ENCODE measurements around the gene TTC28. TPM values are rescaled to one million over a fixed set of nuclear protein-coding genes. Genes with fewer than 3 reads are reported as not detected.

The TTC28 gene
- total RNA-seq, 1 donor from 2014 or later: 46.2 TPM

- Histone ChIP-seq H2AFZ (replicated peaks) (no peak overlapping the region), H3K27me3 (no peaks in the 10 kb centered on the region), H3K9ac (no peak overlapping the region), H3K9me3 (ENCODE audit: low read depth) (no peaks in the 10 kb centered on the region), H3K4me3 (no peak overlapping the region), H3K79me2 (ENCODE audit: low read depth) (no peaks in the 10 kb centered on the region), H3K4me1 (peaks cover 16% of the 10 kb centered on the region), H3K36me3 (no peaks in the 10 kb centered on the region), H3K4me2 (no peak overlapping the region), H3K27ac (no peak overlapping the region), H3F3A (ENCODE audit: low read depth) (no peaks in the 10 kb centered on the region), H4K20me1 (ENCODE audit: low read depth) (no peaks in the 10 kb centered on the region)
- no peak for DNase-seq (ENCODE audit: low spot score)
- H3K9me3 Mint-ChIP-seq: no peaks in the 10 kb centered on the region
- no peak overlapping the region for H3K4me3 Mint-ChIP-seq
- H3K36me3 Mint-ChIP-seq: peaks cover 10% of the 10 kb centered on the region
- no peak for TF ChIP-seq EZH2 (IDR thresholded peaks at IDR 0.05)
- H3K27me3 Mint-ChIP-seq (ENCODE audit: insufficient read depth, low read depth): no peaks in the 10 kb centered on the region
- no peak overlapping the region for H3K27ac Mint-ChIP-seq
- H3K4me1 Mint-ChIP-seq: peaks cover 5% of the 10 kb centered on the region
Measured at GRCh38 chr22:28411125-28411524, 268.5 kb downstream of the TTC28 start.

- Histone ChIP-seq H3K4me1 (peaks cover 12% of the 10 kb centered on the region), H3K4me3 (no peak overlapping the region), H3K27me3 (no peaks in the 10 kb centered on the region), H3K4me2 (no peak overlapping the region), H4K20me1 (ENCODE audit: low read depth) (no peaks in the 10 kb centered on the region), H3F3A (ENCODE audit: low read depth) (no peaks in the 10 kb centered on the region), H3K27ac (no peak overlapping the region), H3K79me2 (ENCODE audit: low read depth) (no peaks in the 10 kb centered on the region), H3K9ac (no peak overlapping the region), H3K9me3 (ENCODE audit: low read depth) (no peaks in the 10 kb centered on the region), H2AFZ (replicated peaks) (no peak overlapping the region), H3K36me3 (no peaks in the 10 kb centered on the region)
- Mint-ChIP-seq H3K4me3 (no peak overlapping the region), H3K27ac (no peak overlapping the region), H3K9me3 (peaks cover 3% of the 10 kb centered on the region), H3K27me3 (ENCODE audit: insufficient read depth, low read depth) (no peaks in the 10 kb centered on the region), H3K36me3 (peaks cover 15% of the 10 kb centered on the region), H3K4me1 (peaks cover 5% of the 10 kb centered on the region)
- TF ChIP-seq CTCF (IDR thresholded peaks at IDR 0.05) (no peak), EZH2phosphoT487 (IDR thresholded peaks at IDR 0.05) (no peak), EZH2 (IDR thresholded peaks at IDR 0.05) (no peak)
- no peak for DNase-seq (ENCODE audit: low spot score)
Measured at GRCh38 chr22:28410050-28410816, 269.4 kb downstream of the TTC28 start.

- Histone ChIP-seq H3K27ac (no peak overlapping the region), H3K79me2 (ENCODE audit: low read depth) (no peaks in the 10 kb centered on the region), H4K20me1 (ENCODE audit: low read depth) (no peaks in the 10 kb centered on the region), H3K36me3 (no peaks in the 10 kb centered on the region), H3K4me1 (peaks cover 12% of the 10 kb centered on the region), H3K9ac (no peak overlapping the region), H3K9me3 (ENCODE audit: low read depth) (no peaks in the 10 kb centered on the region), H2AFZ (replicated peaks) (no peak overlapping the region), H3K4me3 (no peak overlapping the region), H3K4me2 (no peak overlapping the region), H3K27me3 (no peaks in the 10 kb centered on the region), H3F3A (ENCODE audit: low read depth) (no peaks in the 10 kb centered on the region)
- no peaks in the 10 kb centered on the region for H3K27me3 Mint-ChIP-seq (ENCODE audit: insufficient read depth, low read depth)
- peaks cover 3% of the 10 kb centered on the region for H3K9me3 Mint-ChIP-seq
- H3K27ac Mint-ChIP-seq: no peak overlapping the region
- H3K4me3 Mint-ChIP-seq: no peak overlapping the region
- peaks cover 16% of the 10 kb centered on the region for H3K36me3 Mint-ChIP-seq
- DNase-seq (ENCODE audit: low spot score): no peak
- TF ChIP-seq EZH2 (IDR thresholded peaks at IDR 0.05): no peak
- no peak for TF ChIP-seq EZH2phosphoT487 (IDR thresholded peaks at IDR 0.05)
- no peak for TF ChIP-seq CTCF (IDR thresholded peaks at IDR 0.05)
- H3K4me1 Mint-ChIP-seq: peaks cover 5% of the 10 kb centered on the region
Measured at GRCh38 chr22:28408709-28409108, 270.9 kb downstream of the TTC28 start.

GRCh38 chr22:28407645-28408044 lies 272.0 kb downstream of the TTC28 start:
- Mint-ChIP-seq H3K27ac (no peak overlapping the region), H3K27me3 (ENCODE audit: insufficient read depth, low read depth) (no peaks in the 10 kb centered on the region), H3K36me3 (peaks cover 16% of the 10 kb centered on the region), H3K4me3 (no peak overlapping the region), H3K4me1 (peaks cover 5% of the 10 kb centered on the region), H3K9me3 (peaks cover 3% of the 10 kb centered on the region)
- Histone ChIP-seq H4K20me1 (ENCODE audit: low read depth) (no peaks in the 10 kb centered on the region), H3K4me2 (no peak overlapping the region), H3K27me3 (no peaks in the 10 kb centered on the region), H3K4me1 (peaks cover 19% of the 10 kb centered on the region), H3K79me2 (ENCODE audit: low read depth) (no peaks in the 10 kb centered on the region), H3K4me3 (no peak overlapping the region), H3K36me3 (no peaks in the 10 kb centered on the region), H3K9ac (no peak overlapping the region), H3F3A (ENCODE audit: low read depth) (no peaks in the 10 kb centered on the region), H2AFZ (replicated peaks) (no peak overlapping the region), H3K9me3 (ENCODE audit: low read depth) (no peaks in the 10 kb centered on the region), H3K27ac (no peak overlapping the region)
- DNase-seq (ENCODE audit: low spot score): no peak
- TF ChIP-seq EZH2 (IDR thresholded peaks at IDR 0.05) (no peak), EZH2phosphoT487 (IDR thresholded peaks at IDR 0.05) (no peak), CTCF (IDR thresholded peaks at IDR 0.05) (no peak)
